Activated CD4-positive, alpha-beta memory T cell treated with anti-CD3 and anti-CD28 coated beads, Interleukin-2, amount 10 ng/mL, durations not matched to agents 7 days and 5 days (primary cell): Measurements from ENCODE around the gene ENO2. TPM values are rescaled to one million over a fixed set of nuclear protein-coding genes. Genes with fewer than 3 reads are reported as not detected.
"Not testable (repeated sequence)": the region's sequence is repeated elsewhere in the genome, so short reads cannot be mapped to it uniquely, and the experiment has no call there.

Experiments
- CTCF ChIA-PET: fragments of 350-600 bp; sonication (Branson Sonifier 250); formaldehyde crosslinking; loops from one replicate; lab custom pipeline; 2021; ENCODE audit warnings: antibody characterized with exemption, inconsistent platforms; lab: Charles Lee
- POLR2A ChIA-PET: fragments of 350-600 bp; sonication (Branson Sonifier 250); formaldehyde crosslinking; loops from one replicate; lab custom pipeline; 2021; ENCODE audit warnings: antibody characterized with exemption; lab: Charles Lee
- DNase-seq: peaks from one replicate; pipeline ENCODE4 v3.0.0-alpha.2; 2020
- H3K27ac Mint-ChIP-seq: one replicate; pipeline ENCODE4 v1.8.0; 2021; ENCODE audit warnings: mild to moderate bottlenecking, mixed read lengths
- H3K27me3 Mint-ChIP-seq: one replicate; pipeline ENCODE4 v1.8.0; 2021; ENCODE audit warnings: mixed read lengths
- H3K36me3 Mint-ChIP-seq: one replicate; pipeline ENCODE4 v1.8.0; 2021; ENCODE audit warnings: low read depth, mixed read lengths
- H3K4me1 Mint-ChIP-seq: one replicate; pipeline ENCODE4 v1.8.0; 2021; ENCODE audit warnings: mixed read lengths
- H3K4me3 Mint-ChIP-seq: one replicate; pipeline ENCODE4 v1.8.0; 2021; ENCODE audit warnings: mild to moderate bottlenecking, mixed read lengths
- H3K9me3 Mint-ChIP-seq: one replicate; pipeline ENCODE4 v1.8.0; 2021; ENCODE audit warnings: mixed read lengths
- total RNA-seq, 2 experiments: library from RNA; stranded (reverse); gene quantifications; one replicate each; pipeline ENCODE4 v1.2.3, GENCODE V29; 2021

Gene ENO2
- total RNA-seq, 2 experiments from 2014 or later: 206 to 207 TPM

DNA sequence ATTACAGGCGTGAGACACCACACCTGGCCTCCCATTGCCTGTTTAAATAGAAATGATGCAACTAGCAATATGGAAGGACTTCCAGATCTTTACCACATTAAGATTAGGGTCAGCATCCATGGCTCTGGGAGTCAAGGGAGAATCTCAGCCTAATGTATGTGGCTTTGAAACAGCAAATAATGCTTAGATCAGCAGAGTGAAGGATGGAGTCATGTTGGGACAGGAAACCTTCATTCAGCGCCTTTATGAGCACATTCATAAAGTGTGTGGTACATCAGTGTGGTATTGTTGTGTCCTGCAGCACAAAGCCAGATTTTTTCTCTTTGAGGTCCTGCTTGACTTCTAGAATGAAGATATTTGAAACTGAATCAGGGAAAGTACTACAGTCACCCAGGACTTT is 26.0 kb upstream of the ENO2 start:
- peaks cover 38% of the 10 kb centered on the region for H3K4me1 Mint-ChIP-seq
- H3K27me3 Mint-ChIP-seq: no peaks in the 10 kb centered on the region
- H3K4me3 Mint-ChIP-seq: no peak overlapping the region
- ChIA-PET POLR2A (interaction anchor here (1.3 kb wide), 1 partner anchor 15 kb away, joined by 11 read pairs; the partner anchor contains the start of gene SPSB2), CTCF (interaction anchor here (1.4 kb wide), 1 partner anchor 16 kb away, joined by 3 read pairs; the partner anchor contains the start of gene SPSB2)
- no peak for DNase-seq
- no peaks in the 10 kb centered on the region for H3K9me3 Mint-ChIP-seq
- H3K36me3 Mint-ChIP-seq: peaks cover 22% of the 10 kb centered on the region
- H3K27ac Mint-ChIP-seq: peak overlapping the region; percentile 45

DNA sequence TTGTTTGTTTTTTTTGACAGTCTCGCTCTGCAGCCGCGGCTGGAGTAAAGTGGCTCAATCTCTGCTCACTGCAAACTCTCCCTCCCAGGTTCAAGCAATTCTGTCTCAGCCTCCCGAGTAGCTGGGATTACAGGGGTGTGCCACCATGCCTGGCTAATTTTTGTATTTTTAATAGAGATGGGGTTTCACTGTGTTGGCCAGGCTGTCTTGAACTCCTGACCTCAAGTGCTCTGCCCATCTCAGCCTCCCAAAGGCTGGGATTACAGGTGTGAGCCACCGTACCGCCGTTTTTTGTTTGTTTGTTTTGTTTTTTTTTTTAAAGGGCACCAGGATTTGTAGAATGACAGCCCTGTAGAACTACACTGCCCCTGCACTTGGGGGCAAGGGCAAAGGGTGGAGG is 25.6 kb upstream of the ENO2 start:
- H3K27me3 Mint-ChIP-seq, DNase-seq, H3K4me3 Mint-ChIP-seq, POLR2A ChIA-PET, H3K27ac Mint-ChIP-seq, H3K9me3 Mint-ChIP-seq, CTCF ChIA-PET: not testable (repeated sequence)
- H3K4me1 Mint-ChIP-seq: peaks cover 38% of the 10 kb centered on the region
- H3K36me3 Mint-ChIP-seq: peaks cover 22% of the 10 kb centered on the region

DNA sequence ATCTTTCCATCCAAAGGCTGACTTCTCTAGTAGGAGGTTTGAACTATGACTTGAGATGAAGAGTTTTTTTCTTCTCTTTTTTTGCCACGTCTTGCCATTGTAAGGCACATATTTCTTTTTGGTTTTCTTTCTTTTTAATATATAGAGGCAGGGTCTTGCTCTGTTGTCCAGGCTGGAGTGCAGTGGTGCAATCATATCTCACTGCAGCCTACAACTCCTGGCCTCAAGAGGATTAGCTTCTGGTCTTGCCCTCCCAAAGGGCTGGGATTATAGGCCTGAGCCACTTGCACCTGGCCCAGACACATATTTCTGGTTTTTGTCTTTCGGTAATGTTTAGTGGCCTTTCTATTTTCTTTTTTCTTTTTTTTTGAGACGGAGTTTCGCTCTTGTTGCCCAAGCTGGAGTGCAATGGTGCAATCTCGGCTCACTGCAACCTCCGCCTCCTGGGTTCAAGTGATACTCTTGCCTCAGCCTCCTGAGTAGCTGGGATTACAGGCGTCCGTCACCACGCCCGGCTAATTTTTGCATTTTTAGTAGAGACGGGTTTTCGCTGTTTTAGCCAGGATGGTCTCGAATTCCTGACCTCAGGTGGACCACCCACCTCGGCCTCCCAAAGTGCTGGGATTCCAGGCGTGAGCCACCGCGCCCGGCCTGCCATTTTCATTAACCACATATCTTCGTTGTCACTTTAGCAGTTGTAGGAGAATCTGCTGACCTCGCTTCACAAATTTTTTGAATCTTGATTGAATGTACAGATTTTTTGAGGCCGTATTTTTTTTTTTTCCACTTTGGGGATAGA is 24.4 kb upstream of the ENO2 start:
- not testable (repeated sequence) for H3K27me3 Mint-ChIP-seq

DNA sequence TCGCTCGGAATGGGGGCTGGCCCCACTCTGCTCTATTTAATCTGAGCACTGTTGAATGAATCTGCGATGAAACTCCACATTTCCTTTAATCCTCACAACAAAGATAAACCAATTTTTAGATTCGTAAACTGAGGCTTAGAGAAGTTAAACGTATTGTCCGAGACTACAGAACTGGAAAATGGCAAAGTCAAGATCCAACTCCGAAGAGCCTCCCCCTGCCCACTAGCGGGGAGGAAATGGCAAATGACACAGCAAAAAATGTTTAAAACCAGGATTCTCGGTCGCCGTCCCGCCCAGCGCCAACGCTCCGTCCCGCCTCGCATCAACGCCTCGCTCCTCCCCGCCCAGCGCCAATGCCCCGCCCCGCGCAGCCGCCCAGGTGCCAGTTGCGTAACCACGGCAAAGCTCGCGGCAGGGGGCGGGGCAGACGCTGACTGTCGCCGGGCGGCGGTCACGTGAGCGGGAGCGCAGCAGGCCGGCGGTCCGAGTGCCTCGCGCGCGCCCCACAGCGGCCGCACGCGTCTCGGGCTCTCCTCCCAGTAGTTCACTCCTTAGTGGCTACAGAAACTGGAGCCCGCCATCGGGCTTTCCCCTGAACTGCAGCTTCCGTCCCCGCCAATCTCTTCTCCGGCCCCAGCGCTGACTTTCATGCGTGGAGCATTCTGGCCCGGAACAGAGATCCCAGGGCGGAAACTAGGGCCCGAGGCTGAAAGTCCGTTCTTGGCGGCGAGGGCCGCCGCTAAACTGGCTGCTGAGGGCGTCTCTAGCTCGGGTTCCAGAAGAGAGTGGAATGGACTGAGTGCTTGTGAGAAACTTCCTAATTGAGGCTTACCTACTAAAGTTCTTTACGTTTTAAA is 23.4 kb upstream of the ENO2 start:
- Mint-ChIP-seq H3K4me1 (peaks cover 38% of the 10 kb centered on the region), H3K9me3 (no peaks in the 10 kb centered on the region), H3K4me3 (peak overlapping the region; percentile 79), H3K36me3 (peaks cover 10% of the 10 kb centered on the region), H3K27ac (peak overlapping the region; percentile 93), H3K27me3 (no peaks in the 10 kb centered on the region)
- DNase-seq: peak; percentile 99
- ChIA-PET CTCF (interaction anchor here (0.6 to 2.8 kb wide), 36 partner anchors 8 to 421 kb away, joined by 3 to 120 read pairs (median 4); partner anchors contain the start of genes C12orf57, CD4, CDCA3 and COPS7A), POLR2A (interaction anchor here (0.6 to 2.8 kb wide), 22 partner anchors 9 to 217 kb away, joined by 3 to 69 read pairs (median 6); partner anchors contain the start of genes C12orf57, C1RL, CD4 and CDCA3)

More for the DNA sequence above, 24.4 kb upstream of the ENO2 start:
- peaks cover 38% of the 10 kb centered on the region for H3K4me1 Mint-ChIP-seq
- peak overlapping the region; percentile 79 for H3K4me3 Mint-ChIP-seq
- CTCF ChIA-PET, DNase-seq, H3K9me3 Mint-ChIP-seq: not testable (repeated sequence)
- H3K36me3 Mint-ChIP-seq: peaks cover 12% of the 10 kb centered on the region
- POLR2A ChIA-PET: interaction anchor here (2.6 kb wide), 1 partner anchor 9 kb away, joined by 14 read pairs; no protein-coding TSS in a partner anchor
- H3K27ac Mint-ChIP-seq: peak overlapping the region; percentile 93

DNA sequence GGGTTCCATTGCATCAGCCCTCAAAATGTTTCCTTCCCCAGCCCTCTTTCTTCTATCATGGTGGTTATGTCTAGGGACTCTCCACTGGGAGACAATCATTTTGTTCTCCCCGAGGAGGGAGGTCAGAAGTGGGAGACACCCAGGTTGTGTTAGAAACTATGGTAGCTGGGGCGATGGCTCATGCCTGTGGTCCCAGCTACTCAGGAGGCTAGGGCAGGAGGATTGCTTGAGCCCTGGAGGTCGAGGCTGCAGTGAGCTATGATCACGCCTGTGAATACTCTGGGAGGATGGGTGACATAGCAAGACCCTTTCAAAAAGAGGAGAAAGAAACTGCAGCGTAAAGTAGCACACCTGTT is 22.8 kb upstream of the ENO2 start:
- POLR2A ChIA-PET: interaction anchor here (0.6 to 2.8 kb wide), 22 partner anchors 9 to 217 kb away, joined by 3 to 69 read pairs (median 6); partner anchors contain the start of genes C12orf57, C1RL, CD4 and CDCA3
- no peak for DNase-seq

DNA sequence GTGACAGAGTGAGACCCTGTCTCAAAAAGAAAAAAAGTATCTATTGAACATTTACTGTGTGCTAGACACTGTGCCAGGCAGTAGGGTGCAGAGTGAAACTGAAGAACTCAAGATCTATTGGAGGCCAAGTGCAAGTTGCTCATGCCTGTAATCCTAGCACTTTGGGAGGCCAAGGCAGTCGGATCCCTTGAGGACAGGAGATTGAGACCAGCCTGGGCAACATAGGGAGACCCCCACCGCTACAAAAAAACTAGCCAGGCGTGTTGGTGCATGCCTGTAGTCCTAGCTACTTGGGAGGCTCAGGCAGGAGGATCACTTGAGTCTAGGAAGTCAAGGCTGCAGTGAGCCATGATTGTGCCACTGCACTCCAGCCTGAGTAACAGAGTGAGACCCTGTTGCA is 21.7 kb upstream of the ENO2 start:
- peak overlapping the region; percentile 37 for H3K4me3 Mint-ChIP-seq
- H3K9me3 Mint-ChIP-seq: not testable (repeated sequence)

More for the DNA sequence above, 22.8 kb upstream of the ENO2 start:
- CTCF ChIA-PET: interaction anchor here (0.6 to 2.8 kb wide), 33 partner anchors 8 to 276 kb away, joined by 3 to 120 read pairs (median 5); partner anchors contain the start of genes C12orf57, CDCA3, COPS7A and ENO2
- Mint-ChIP-seq H3K36me3 (peaks cover 10% of the 10 kb centered on the region), H3K27ac (peak overlapping the region; percentile 93), H3K4me1 (peaks cover 38% of the 10 kb centered on the region), H3K27me3 (no peaks in the 10 kb centered on the region), H3K4me3 (peak overlapping the region; percentile 79), H3K9me3 (no peaks in the 10 kb centered on the region)

DNA sequence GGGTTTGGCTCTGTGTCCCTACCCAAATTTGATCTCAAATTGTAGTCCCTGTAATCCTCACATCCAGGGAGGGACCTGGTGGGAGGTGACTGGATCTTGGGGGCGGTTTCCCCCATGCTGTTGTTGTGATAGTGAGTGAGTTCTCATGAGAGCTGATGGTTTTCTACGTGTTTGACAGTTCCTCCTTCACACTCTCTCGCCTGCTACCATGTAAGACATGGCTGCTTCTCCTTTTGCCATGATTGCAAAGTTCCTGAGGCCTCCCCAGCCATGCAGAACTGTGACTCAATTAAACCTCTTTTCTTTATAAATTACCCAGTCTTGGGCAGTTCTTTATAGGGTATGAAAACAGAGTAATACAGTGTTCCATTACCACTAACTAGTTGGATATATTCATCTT is 20.1 kb upstream of the ENO2 start:
- no peak overlapping the region for H3K4me3 Mint-ChIP-seq
- no peaks in the 10 kb centered on the region for H3K9me3 Mint-ChIP-seq
- ChIA-PET CTCF (interaction anchor here (0.9 to 1.1 kb wide), 2 partner anchors 22 to 25 kb away, joined by 3 to 5 read pairs; partner anchors contain the start of gene SPSB2), POLR2A (interaction anchor here (0.8 to 1.6 kb wide), 4 partner anchors 8 to 43 kb away, joined by 3 to 5 read pairs (median 4); partner anchors contain the start of genes CDCA3, ENO2 and LRRC23)
- no peak overlapping the region for H3K27ac Mint-ChIP-seq
- no peaks in the 10 kb centered on the region for H3K27me3 Mint-ChIP-seq
- H3K36me3 Mint-ChIP-seq: peaks cover 6% of the 10 kb centered on the region
- peaks cover 29% of the 10 kb centered on the region for H3K4me1 Mint-ChIP-seq
- DNase-seq: no peak

More for the DNA sequence above, 21.7 kb upstream of the ENO2 start:
- peak overlapping the region; percentile 56 for H3K27ac Mint-ChIP-seq
- ChIA-PET POLR2A (interaction anchor here (1.6 to 2.8 kb wide), 7 partner anchors 13 to 104 kb away, joined by 6 to 69 read pairs (median 30); partner anchors contain the start of genes C12orf57, CD4, CDCA3 and ENO2), CTCF (interaction anchor here (0.7 to 2.8 kb wide), 5 partner anchors 10 to 169 kb away, joined by 6 to 120 read pairs (median 9); partner anchors contain the start of genes COPS7A and SPSB2)
- not testable (repeated sequence) for DNase-seq, H3K27me3 Mint-ChIP-seq, H3K36me3 Mint-ChIP-seq
- peaks cover 38% of the 10 kb centered on the region for H3K4me1 Mint-ChIP-seq

DNA sequence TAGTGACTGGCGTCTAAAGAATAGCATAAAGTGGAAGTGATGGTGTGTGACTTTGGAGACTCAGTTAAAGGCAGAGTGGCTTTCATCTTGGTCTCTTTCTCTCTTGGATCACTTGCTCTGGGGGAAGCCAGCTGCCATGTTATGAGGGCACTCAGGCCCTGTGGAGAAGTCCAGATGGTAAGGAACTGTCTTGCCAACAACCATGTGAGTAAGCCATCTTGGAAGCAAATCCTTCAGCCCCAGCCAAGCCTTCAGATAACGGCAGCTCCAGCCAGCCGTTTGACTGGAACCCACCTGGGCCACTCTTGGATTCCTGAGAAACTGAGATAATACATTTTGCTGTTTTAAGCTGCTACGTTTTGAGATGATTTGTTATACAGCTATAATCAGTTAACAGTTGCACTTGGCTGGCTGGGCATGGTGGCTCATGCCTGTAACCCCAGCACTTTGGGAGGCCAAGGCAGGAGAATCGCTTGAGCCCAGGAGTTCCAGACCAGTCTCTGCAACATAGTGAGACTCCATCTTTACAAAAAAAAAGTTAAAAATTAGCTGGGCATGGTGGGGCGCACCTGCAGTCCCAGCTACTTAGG is 17.4 kb upstream of the ENO2 start:
- no peaks in the 10 kb centered on the region for H3K27me3 Mint-ChIP-seq
- H3K4me3 Mint-ChIP-seq: no peak overlapping the region
- H3K27ac Mint-ChIP-seq: no peak overlapping the region
- H3K36me3 Mint-ChIP-seq: no peaks in the 10 kb centered on the region
- no peak for DNase-seq
- CTCF ChIA-PET: interaction anchor here (0.6 to 1.8 kb wide), 4 partner anchors 24 to 41 kb away, joined by 3 to 8 read pairs (median 4); partner anchors contain the start of gene SPSB2
- H3K9me3 Mint-ChIP-seq: no peaks in the 10 kb centered on the region
- POLR2A ChIA-PET: interaction anchor here (0.7 kb wide), 1 partner anchor 10 kb away, joined by 3 read pairs; no protein-coding TSS in a partner anchor
- H3K4me1 Mint-ChIP-seq: peaks cover 10% of the 10 kb centered on the region

DNA sequence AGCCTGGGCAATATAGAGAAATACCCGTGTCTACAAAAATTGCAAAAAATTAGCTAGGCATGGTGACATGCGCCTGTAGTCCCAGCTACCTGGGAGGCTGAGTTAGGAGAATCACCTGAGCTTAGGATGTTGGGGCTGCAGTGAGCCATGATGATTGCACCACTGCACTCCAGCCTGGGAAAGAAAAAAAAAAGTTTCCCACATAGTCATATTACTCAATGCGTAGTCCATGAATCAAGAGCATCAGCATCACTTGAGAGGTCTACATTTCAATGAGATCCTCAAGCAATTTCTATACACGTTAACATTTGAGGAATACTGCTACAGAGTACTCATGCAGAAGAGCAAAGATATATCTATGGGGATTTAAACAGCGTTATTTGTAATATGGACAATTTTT is 15.0 kb upstream of the ENO2 start:
- CTCF ChIA-PET: interaction anchor here (0.8 kb wide), 1 partner anchor 8 kb away, joined by 6 read pairs; no protein-coding TSS in a partner anchor
- Mint-ChIP-seq H3K4me3 (no peak overlapping the region), H3K4me1 (peaks cover 2% of the 10 kb centered on the region), H3K27ac (no peak overlapping the region), H3K9me3 (no peaks in the 10 kb centered on the region), H3K36me3 (no peaks in the 10 kb centered on the region), H3K27me3 (no peaks in the 10 kb centered on the region)
- POLR2A ChIA-PET: interaction anchor here (1.5 to 1.9 kb wide), 3 partner anchors 8 to 46 kb away, joined by 5 to 6 read pairs (median 6); partner anchors contain the start of gene ENO2
- DNase-seq: no peak

DNA sequence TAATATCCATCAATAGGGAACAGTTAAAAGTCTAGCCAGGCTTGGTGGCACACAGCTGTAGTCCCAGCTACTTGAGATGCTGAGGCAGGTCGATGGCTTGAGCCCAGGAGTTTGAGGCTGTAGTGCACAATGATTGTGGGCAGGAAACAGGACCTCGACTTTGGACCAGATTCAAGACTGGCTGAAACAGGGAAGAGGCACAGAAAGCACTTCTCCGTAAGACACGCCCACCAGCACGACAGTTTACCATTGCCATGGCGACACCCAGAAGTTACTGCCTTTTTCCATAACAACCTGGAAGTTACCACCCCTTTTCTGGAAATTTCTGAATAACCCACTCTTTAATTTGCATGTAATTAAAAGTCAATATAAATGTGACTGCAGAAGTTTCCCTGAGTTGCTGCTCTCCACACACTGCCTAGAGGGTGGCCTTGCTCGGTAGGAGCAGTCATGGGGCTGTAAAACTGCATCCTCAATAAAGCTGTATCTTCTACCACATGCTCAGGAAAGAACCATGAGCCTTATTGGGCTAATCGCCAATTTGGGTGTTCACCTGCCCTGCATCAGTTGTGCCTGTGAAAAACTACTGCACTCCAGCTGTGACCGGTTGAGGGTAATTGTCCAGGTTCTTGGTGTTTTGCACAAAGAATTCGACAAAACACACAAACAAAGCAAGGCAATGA is 14.4 kb upstream of the ENO2 start:
- ChIA-PET POLR2A (interaction anchor here (1.5 to 1.9 kb wide), 3 partner anchors 9 to 47 kb away, joined by 5 to 6 read pairs (median 6); partner anchors contain the start of gene ENO2), CTCF (interaction anchor here (0.8 to 1.2 kb wide), 2 partner anchors 9 kb away, joined by 4 to 6 read pairs; no protein-coding TSS in a partner anchor)
- Mint-ChIP-seq H3K36me3 (no peaks in the 10 kb centered on the region), H3K27me3 (no peaks in the 10 kb centered on the region), H3K4me1 (peaks cover 2% of the 10 kb centered on the region), H3K27ac (no peak overlapping the region), H3K4me3 (no peak overlapping the region), H3K9me3 (no peaks in the 10 kb centered on the region)
- no peak for DNase-seq

DNA sequence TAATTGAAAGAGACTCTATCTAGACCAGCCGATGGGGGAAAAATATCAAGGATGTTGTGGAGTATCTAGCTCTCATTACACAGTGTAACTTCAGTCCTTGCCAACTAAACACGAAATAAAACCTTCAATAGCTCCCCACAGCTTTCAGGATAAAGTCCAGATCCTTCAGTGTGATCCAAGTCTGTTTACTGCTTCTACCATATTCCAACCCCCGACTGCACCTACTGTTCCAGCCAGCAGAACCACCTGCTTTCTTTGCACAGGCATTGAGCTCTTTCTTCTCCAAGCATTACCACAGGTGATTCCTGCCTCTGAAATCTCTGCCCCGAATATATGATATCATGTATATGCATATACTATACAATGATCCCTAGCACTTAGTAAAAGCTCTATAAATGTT is 11.9 kb upstream of the ENO2 start:
- ChIA-PET POLR2A (interaction anchor here (0.8 to 8.9 kb wide), 3 partner anchors 8 to 41 kb away, joined by 3 to 53 read pairs (median 6); partner anchors contain the start of genes C12orf57 and RNU7-1), CTCF (interaction anchor here (0.8 to 3.5 kb wide), 3 partner anchors 11 to 29 kb away, joined by 3 to 17 read pairs (median 13); partner anchors contain the start of genes ENO2 and SPSB2)
- Mint-ChIP-seq H3K36me3 (no peaks in the 10 kb centered on the region), H3K27me3 (no peaks in the 10 kb centered on the region), H3K27ac (no peak overlapping the region), H3K4me1 (peaks cover 2% of the 10 kb centered on the region), H3K9me3 (no peaks in the 10 kb centered on the region), H3K4me3 (no peak overlapping the region)
- no peak for DNase-seq
